PFSK-1 (cell line): ENCODE measurements around the gene EPS15.

Experiments
- FOXP2 ChIP-seq: optimal IDR thresholded peaks from 2 replicates; pipeline ENCODE3; 2011; ENCODE audit warnings: borderline replicate concordance, control low read depth, inconsistent platforms; ENCODE audit not compliant: insufficient read depth; ENCODE audit errors: extremely low read length, extremely low read depth
- POLR2AphosphoS5 ChIP-seq: IDR thresholded peaks from 2 replicates; pipeline ENCODE4 v1.6.1; 2012; ENCODE audit warnings: low read depth, mild to moderate bottlenecking, control low read depth, low read length, moderate library complexity
- REST ChIP-seq, 2 experiments: IDR thresholded peaks; 2 replicates each; pipeline versions ENCODE4 v1.6.1 to v1.8.0; 2011 to 2012; ENCODE audit warnings: low read depth in 2 of 2, low read length in 2 of 2, control low read depth in 1 of 2, inconsistent platforms in 1 of 2, mild to moderate bottlenecking in 1 of 2, moderate library complexity in 1 of 2; ENCODE audit not compliant: insufficient read depth in 1 of 2
- SIN3A ChIP-seq: IDR thresholded peaks from 2 replicates; pipeline ENCODE4 v1.6.1; 2012; ENCODE audit warnings: mild to moderate bottlenecking, low read length, moderate library complexity, borderline replicate concordance; ENCODE audit not compliant: insufficient read depth
- TAF1 ChIP-seq: IDR thresholded peaks from 2 replicates; pipeline ENCODE4 v1.6.1; 2012; ENCODE audit warnings: low read length, control low read depth, borderline replicate concordance; ENCODE audit not compliant: insufficient read depth

GRCh38 chr1:51499694-51500093, 19.4 kb downstream of the EPS15 start:
- TF ChIP-seq POLR2AphosphoS5 (no peak), REST (IDR thresholded peaks at IDR 0.05; ENCODE audit: insufficient read depth in 1 of 2, low read depth in 2 of 2, low read length in 2 of 2) (no peak), TAF1 (no peak), SIN3A (no peak), FOXP2 (no peak)
